GM12891 (cell line): ENCODE measurements around the gene MNS1.
"Not testable (repeated sequence)": the region's sequence is repeated elsewhere in the genome, so short reads cannot be mapped to it uniquely, and the experiment has no call there.

Experiments
- POLR2A ChIP-seq: IDR thresholded peaks from 2 replicates; pipeline ENCODE4 v1.6.1; 2011; ENCODE audit warnings: low read depth, low read length, control low read depth
- POLR2AphosphoS5 ChIP-seq: IDR thresholded peaks from 2 replicates; pipeline ENCODE4 v1.6.1; 2011; ENCODE audit warnings: low read depth, low read length, control low read depth
- SPI1 ChIP-seq: IDR thresholded peaks from 2 replicates; pipeline ENCODE4 v1.6.1; 2011; ENCODE audit warnings: low read depth, low read length, control low read depth
- TAF1 ChIP-seq: IDR thresholded peaks from 2 replicates; pipeline ENCODE4 v1.6.1; 2011; ENCODE audit warnings: low read depth, low read length, control low read depth

DNA sequence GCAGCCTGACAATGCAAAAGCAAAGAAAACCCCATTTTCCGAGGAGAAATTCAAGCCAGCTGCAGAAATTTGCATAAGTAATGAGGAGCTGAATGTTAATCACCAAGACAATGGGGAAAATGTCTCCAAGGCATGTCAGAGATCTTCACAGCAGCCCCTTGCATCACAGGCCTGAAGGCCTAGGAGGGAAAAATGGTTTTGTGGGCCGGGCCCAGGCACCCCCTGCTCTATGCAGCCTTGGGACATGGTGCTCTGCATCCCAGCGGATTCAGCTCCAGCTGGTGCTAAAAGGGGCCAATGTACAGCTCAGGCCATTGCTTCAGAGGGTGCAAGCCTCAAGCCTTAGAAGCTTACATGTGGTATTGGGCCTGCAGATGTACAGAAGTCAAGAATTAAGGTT is 20.5 kb upstream of the MNS1 start:
- not testable (repeated sequence) for TF ChIP-seq POLR2A, POLR2AphosphoS5, TAF1, SPI1
